GM23248 (cell line): Measurements from ENCODE around the gene DYSF. TPM values are rescaled to one million over a fixed set of nuclear protein-coding genes. Genes with fewer than 3 reads are reported as not detected.

Experiments
- DNase-seq: peaks from one replicate; pipeline ENCODE4 v3.0.0-alpha.2; 2015
- H2AFZ ChIP-seq: fragments of 200-600 bp; sonication (generic); 2 replicates; pipeline ENCODE4 v1.6.1; 2016; ENCODE audit warnings: antibody characterized with exemption
- H3F3A ChIP-seq: fragments of 200-600 bp; sonication (generic); 2 replicates; pipeline ENCODE4 v1.6.1; 2016; ENCODE audit warnings: mild to moderate bottlenecking, antibody characterized with exemption, mixed run types; ENCODE audit not compliant: insufficient read depth
- H3K27ac ChIP-seq: fragments of 200-600 bp; sonication (generic); 2 replicates; pipeline ENCODE4 v1.5.1; 2016; ENCODE audit warnings: mild to moderate bottlenecking
- H3K27me3 ChIP-seq: fragments of 200-600 bp; sonication (generic); replicated peaks from 2 replicates; pipeline ENCODE4 v1.6.1; 2016; ENCODE audit warnings: mild to moderate bottlenecking; ENCODE audit not compliant: insufficient read depth
- H3K36me3 ChIP-seq: fragments of 200-600 bp; sonication (generic); 2 replicates; pipeline ENCODE4 v1.6.1; 2016; ENCODE audit warnings: low read depth, mild to moderate bottlenecking
- H3K4me1 ChIP-seq: fragments of 200-600 bp; sonication (generic); 2 replicates; pipeline ENCODE4 v1.6.1; 2016; ENCODE audit warnings: mild to moderate bottlenecking; ENCODE audit not compliant: insufficient read depth
- H3K4me2 ChIP-seq: fragments of 200-600 bp; sonication (generic); one replicate; pipeline ENCODE4 v1.6.1; 2016; ENCODE audit warnings: mild to moderate bottlenecking; ENCODE audit not compliant: unreplicated experiment
- H3K4me3 ChIP-seq: fragments of 200-600 bp; sonication (generic); 2 replicates; pipeline ENCODE4 v1.5.1; 2016; ENCODE audit warnings: mild to moderate bottlenecking
- H3K79me2 ChIP-seq: fragments of 200-600 bp; sonication (generic); 2 replicates; pipeline ENCODE4 v1.6.1; 2016; ENCODE audit warnings: mild to moderate bottlenecking; ENCODE audit not compliant: insufficient read depth
- H3K9ac ChIP-seq: fragments of 200-600 bp; sonication (generic); 2 replicates; pipeline ENCODE4 v1.6.1; 2016; ENCODE audit warnings: mild to moderate bottlenecking
- H3K9me2 ChIP-seq: fragments of 200-600 bp; sonication (generic); 2 replicates; pipeline ENCODE4 v1.6.1; 2016; ENCODE audit warnings: mixed run types, mild to moderate bottlenecking, moderate library complexity; ENCODE audit not compliant: insufficient read depth
- H3K9me3 ChIP-seq: fragments of 200-600 bp; sonication (generic); one replicate; pipeline ENCODE4 v1.6.1; 2017; ENCODE audit warnings: low read depth
- H4K20me1 ChIP-seq: fragments of 200-600 bp; sonication (generic); 2 replicates; pipeline ENCODE4 v1.6.0; 2016; ENCODE audit not compliant: insufficient read depth
- EZH2 ChIP-seq: fragments of 200-600 bp; sonication (generic); IDR thresholded peaks from 2 replicates; pipeline ENCODE4 v1.6.1; 2018; ENCODE audit warnings: antibody characterized with exemption, mild to moderate bottlenecking; ENCODE audit not compliant: insufficient read depth, poor library complexity, severe bottlenecking
- EZH2phosphoT487 ChIP-seq: fragments of 200-600 bp; sonication (generic); IDR thresholded peaks from 2 replicates; pipeline ENCODE4 v1.6.1; 2018; ENCODE audit warnings: antibody characterized with exemption, moderate library complexity, mild to moderate bottlenecking, low read depth; ENCODE audit not compliant: insufficient read depth
- WGBS, 2 experiments: methylation state at CpG; one replicate each; pipeline ENCODE4 v1.1.6; 2015 to 2017; ENCODE audit warnings: low lambda C conversion rate in 2 of 2, low coverage in 1 of 2; ENCODE audit errors: missing lambda C conversion rate in 2 of 2; 5-methylcytosine and 5-hydroxymethylcytosine counted together
- in situ Hi-C: fragments of 300-500 bp; cut with MboI; formaldehyde crosslinking; loops from 2 replicates; pipeline ENCODE4 v1.15.0; 2020
- polyA plus RNA-seq: library from polyadenylated mRNA; unstranded; fragments of >200 nt; fragmentation: Nextera tagmentation; extraction: Ambion mirVana; gene quantifications from 2 replicates; pipeline ENCODE4 v1.2.1, GENCODE V29; 2016
- total RNA-seq: library from RNA; depleted of rRNA; stranded (reverse); fragments of >200 nt; shearing (Covaris generic); gene quantifications from 2 replicates; pipeline ENCODE4 v1.2.3, GENCODE V29; 2014

The DYSF gene
- total and polyA plus RNA-seq, 2 experiments from 2014 or later = 0.25 to 0.54 TPM

DNA sequence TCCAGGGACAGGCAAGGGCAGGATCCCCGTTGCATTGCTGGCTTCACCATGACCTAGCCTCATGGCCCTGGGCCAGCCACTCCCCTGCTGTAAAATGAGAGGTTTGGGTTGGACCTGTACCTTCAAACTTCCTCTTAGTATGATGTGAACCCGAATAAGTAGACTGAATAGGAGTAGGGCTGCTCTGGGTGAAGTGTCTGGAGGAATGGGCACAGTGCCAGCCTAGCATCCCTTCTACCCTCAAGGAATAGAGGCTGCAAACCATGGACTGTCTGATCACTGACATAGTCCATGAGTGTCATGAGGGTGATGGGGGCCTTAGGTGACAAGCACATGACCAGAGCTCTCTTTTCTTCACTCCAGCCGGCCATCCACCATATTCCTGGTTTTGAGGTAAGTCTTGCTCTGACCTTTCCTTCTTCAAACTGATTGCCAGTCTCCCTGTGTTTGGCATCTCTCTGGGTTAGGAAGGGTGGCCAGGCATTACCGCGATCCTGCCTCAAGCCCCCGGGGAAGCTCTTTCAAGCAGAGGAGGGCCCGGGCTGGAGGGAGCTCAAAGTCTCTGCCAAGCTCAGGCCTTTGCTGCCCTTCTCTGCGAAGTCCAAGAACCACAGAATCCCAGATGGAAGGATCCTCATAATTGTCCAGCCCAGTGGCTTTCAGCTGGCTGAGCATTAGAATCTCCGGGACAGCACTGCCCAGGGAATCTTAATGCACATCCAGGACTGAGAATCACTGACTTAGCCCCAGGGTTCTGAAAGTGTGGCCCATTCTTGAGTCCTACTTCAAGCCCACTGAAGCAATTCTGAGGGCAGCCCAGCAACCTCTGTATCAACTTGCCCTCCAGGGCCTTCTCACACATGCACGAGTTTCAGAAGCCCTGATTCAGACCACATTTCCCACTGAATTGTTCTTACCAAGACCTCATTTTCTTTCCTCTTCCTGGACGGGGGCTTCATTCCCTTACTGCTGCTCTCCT lies 148.1 kb downstream of the DYSF start:
- Histone ChIP-seq H3K79me2 (no peaks in the 10 kb centered on the region), H3K4me3 (no peak overlapping the region), H3K4me1 (peaks cover 8% of the 10 kb centered on the region), H3K9me2 (no peaks in the 10 kb centered on the region), H3K9me3 (no peaks in the 10 kb centered on the region), H2AFZ (no peak overlapping the region), H3K36me3 (no peaks in the 10 kb centered on the region), H3K4me2 (no peak overlapping the region), H4K20me1 (no peaks in the 10 kb centered on the region), H3K27me3 (no peaks in the 10 kb centered on the region; the same call in none of the 2 replicates), H3K27ac (no peak overlapping the region), H3F3A (no peaks in the 10 kb centered on the region), H3K9ac (no peak overlapping the region)
- in situ Hi-C loops = no loop called here
- no peak for TF ChIP-seq EZH2phosphoT487
- TF ChIP-seq EZH2 = no peak
- 82 to 88% methylated on average over 11 of the region's 11 CpGs for WGBS, 2 experiments
- no peak for DNase-seq

DNA sequence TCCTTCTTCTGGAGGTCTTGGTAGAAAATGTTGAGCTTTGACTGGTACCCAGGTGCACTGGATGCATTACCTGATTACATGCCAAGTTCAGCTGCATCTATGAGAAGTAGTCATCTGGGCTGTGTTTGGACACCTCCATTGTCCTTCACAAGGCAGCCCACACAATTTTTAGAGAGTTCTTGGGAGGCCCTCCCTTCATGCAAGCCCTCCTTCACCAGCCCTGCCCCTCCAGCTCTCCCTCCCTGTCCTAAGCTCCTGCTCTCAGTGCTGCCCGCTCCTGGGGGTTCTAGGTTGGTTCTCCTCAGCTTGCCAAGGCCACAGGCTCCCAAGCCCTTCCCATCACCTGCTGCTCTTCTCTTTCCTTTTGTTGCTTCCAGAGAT lies 148.7 kb downstream of the DYSF start:
- no peaks in the 10 kb centered on the region for H4K20me1 ChIP-seq
- no peak for TF ChIP-seq EZH2phosphoT487
- no peak for TF ChIP-seq EZH2
- no peak overlapping the region for H3K27ac ChIP-seq
- no peaks in the 10 kb centered on the region for H3F3A ChIP-seq
- H3K9me2 ChIP-seq = no peaks in the 10 kb centered on the region
- H3K4me3 ChIP-seq = no peak overlapping the region
- WGBS, 2 experiments = 80 to 92% methylated on average over 1 of the region's 1 CpG
- no peaks in the 10 kb centered on the region for H3K79me2 ChIP-seq
- no peaks in the 10 kb centered on the region for H3K36me3 ChIP-seq
- no peak for DNase-seq
- H3K9me3 ChIP-seq = no peaks in the 10 kb centered on the region
- no peak overlapping the region for H3K9ac ChIP-seq
- H3K4me1 ChIP-seq = peaks cover 8% of the 10 kb centered on the region
- no peak overlapping the region for H3K4me2 ChIP-seq
- H2AFZ ChIP-seq = no peak overlapping the region
- H3K27me3 ChIP-seq = no peaks in the 10 kb centered on the region; the same call in none of the 2 replicates
- in situ Hi-C loops = no loop called here

- no peaks in the 10 kb centered on the region for H3F3A ChIP-seq
- no peaks in the 10 kb centered on the region for H3K79me2 ChIP-seq
- no peak overlapping the region for H3K27ac ChIP-seq
- no peak overlapping the region for H3K4me3 ChIP-seq
- no peak for DNase-seq
- in situ Hi-C loops = no loop called here
- no peak overlapping the region for H3K9ac ChIP-seq
- H2AFZ ChIP-seq = no peak overlapping the region
- TF ChIP-seq EZH2phosphoT487 (no peak), EZH2 (no peak)
- H3K4me2 ChIP-seq = no peak overlapping the region
- H4K20me1 ChIP-seq = no peaks in the 10 kb centered on the region
- 72 to 94% methylated on average over 4 to 5 of the region's 5 CpGs for WGBS, 2 experiments
- H3K9me2 ChIP-seq = no peaks in the 10 kb centered on the region
- H3K36me3 ChIP-seq = no peaks in the 10 kb centered on the region
- H3K9me3 ChIP-seq = no peaks in the 10 kb centered on the region
- no peaks in the 10 kb centered on the region; the same call in none of the 2 replicates for H3K27me3 ChIP-seq
- H3K4me1 ChIP-seq = peaks cover 8% of the 10 kb centered on the region
These were observed 149.2 kb downstream of the DYSF start for GRCh38 chr2:71602581-71602980.

DNA sequence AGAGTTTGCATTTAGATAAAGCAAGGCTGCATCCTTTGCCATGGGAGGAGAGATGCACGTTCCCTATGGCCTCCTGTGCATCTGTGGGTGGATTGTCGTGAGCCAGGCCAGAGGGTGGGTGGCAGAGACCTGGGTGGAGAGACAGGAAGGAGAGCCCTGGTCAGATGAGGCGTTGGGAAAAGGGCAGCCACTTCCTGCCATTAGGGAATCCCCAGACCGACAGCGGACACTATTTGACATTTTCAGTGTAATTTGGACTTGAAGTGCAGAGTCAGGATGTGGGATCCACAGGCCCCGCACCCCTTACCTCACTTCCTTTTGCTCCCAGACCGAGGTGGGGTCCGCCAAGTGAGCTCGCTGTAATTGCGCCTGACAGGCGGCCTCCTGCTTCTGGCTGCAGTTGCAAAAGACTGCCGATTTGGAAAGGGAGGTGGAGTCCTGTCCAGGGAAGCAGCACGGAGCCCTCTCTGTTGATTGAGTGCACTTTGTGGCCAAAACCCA lies 150.0 kb downstream of the DYSF start:
- H3K36me3 ChIP-seq = no peaks in the 10 kb centered on the region
- peak overlapping the region; percentile 55 for H3K4me2 ChIP-seq
- peak; percentile 43 for DNase-seq

More for the DNA sequence above, 150.0 kb downstream of the DYSF start:
- H3F3A ChIP-seq = no peaks in the 10 kb centered on the region
- H4K20me1 ChIP-seq = no peaks in the 10 kb centered on the region
- WGBS, 2 experiments = 14 to 15% methylated on average over 13 of the region's 13 CpGs
- H3K9me3 ChIP-seq = no peaks in the 10 kb centered on the region
- no peak overlapping the region for H3K27ac ChIP-seq
- peaks cover 8% of the 10 kb centered on the region for H3K4me1 ChIP-seq
- no peak overlapping the region for H3K9ac ChIP-seq
- H3K4me3 ChIP-seq = no peak overlapping the region
- no peaks in the 10 kb centered on the region for H3K9me2 ChIP-seq
- H3K79me2 ChIP-seq = no peaks in the 10 kb centered on the region
- no peaks in the 10 kb centered on the region; the same call in none of the 2 replicates for H3K27me3 ChIP-seq
- in situ Hi-C loops = no loop called here
- TF ChIP-seq EZH2 (no peak), EZH2phosphoT487 (no peak)
- H2AFZ ChIP-seq = peak overlapping the region; percentile 64
